Heart right ventricle (tissue), 16 donors: Measurements from ENCODE around the gene RHBG. TPM values are rescaled to one million over a fixed set of nuclear protein-coding genes. Genes with fewer than 3 reads are reported as not detected.

Experiments used
- ATAC-seq, 8 donors: fragments of 200-7000 bp; cut with Tn5 transposase; one replicate each; pipeline ENCODE4 v1.9.1; 2020; ENCODE audit warnings: mild to moderate bottlenecking in 8 of 8, moderate library complexity in 8 of 8, moderate number of reproducible peaks in 1 of 8
- DNase-seq, 2 donors: peaks; one replicate each; pipeline ENCODE4 v3.0.0-alpha.2; 2020
- H3K27ac ChIP-seq, 10 donors: fragments of 200-600 bp; sonication (generic) in 2 of 10; one replicate each; pipeline versions ENCODE4 v1.5.0 to v1.8.0; 2020 to 2022; ENCODE audit warnings: mild to moderate bottlenecking in 3 of 10
- H3K27me3 ChIP-seq, 7 donors: fragments of 200-600 bp; one replicate each; pipeline ENCODE4 v1.8.0; 2021 to 2022; ENCODE audit warnings: mild to moderate bottlenecking in 2 of 7
- H3K36me3 ChIP-seq, 9 donors: fragments of 200-600 bp; sonication (generic) in 1 of 9; one replicate each; pipeline versions ENCODE4 v1.5.0 to v1.8.0; 2020 to 2022; ENCODE audit warnings: mild to moderate bottlenecking in 2 of 9
- H3K4me1 ChIP-seq, 9 donors: fragments of 200-600 bp; sonication (generic) in 1 of 9; one replicate each; pipeline versions ENCODE4 v1.5.0 to v1.8.0; 2020 to 2022; ENCODE audit warnings: mild to moderate bottlenecking in 4 of 9
- H3K4me3 ChIP-seq, 10 donors: fragments of 200-600 bp; sonication (generic) in 2 of 10; one replicate each; pipeline versions ENCODE4 v1.5.0 to v1.8.0; 2020 to 2022; ENCODE audit warnings: mild to moderate bottlenecking in 7 of 10, moderate library complexity in 2 of 10
- H3K9me3 ChIP-seq, 11 donors: fragments of 200-600 bp in 10 of 11; sonication (generic) in 2 of 11; one replicate each; pipeline versions ENCODE4 v1.5.0 to v1.8.0; 2013 to 2022; ENCODE audit warnings: mild to moderate bottlenecking in 2 of 11, control low read depth in 1 of 11, moderate library complexity in 1 of 11
- WGBS, 2 donors: extraction: QIAGEN DNeasy Blood & Tissue Kit; methylation state at CpG; one replicate each; pipeline ENCODE4 v1.1.7; 2013; ENCODE audit warnings: inconsistent platforms in 1 of 2; 5-methylcytosine and 5-hydroxymethylcytosine counted together
- intact Hi-C, 10 donors: fragments of 100-400 bp; cut with DNase I; formaldehyde crosslinking; loops; one replicate each; pipeline versions ENCODE4 v1.11.1 to v1.14.2; 2022
- polyA plus RNA-seq, 2 donors: library from polyadenylated mRNA; stranded (reverse); fragments of 200-250 nt; gene quantifications; one replicate each; pipeline ENCODE4 v1.2.3, GENCODE V29; 2013
- total RNA-seq, 10 donors: library from RNA; stranded (reverse); fragmentation: NEBNext Ultra II Directional in 3 of 10; extraction: Animal tissue kit (Norgen Biotek cat#: 25700) in 3 of 10; gene quantifications; one replicate each; pipeline versions ENCODE4 v1.2.1 to v1.2.4, GENCODE V29; 2021 to 2023
- TF ChIP-seq, protein P1 (sequence below), 9 donors: fragments of 200-600 bp; sonication (generic) in 2 of 9; IDR thresholded peaks; one replicate each; pipeline versions ENCODE4 v1.5.0 to v1.8.0; 2021 to 2022; ENCODE audit warnings: antibody characterized with exemption in 9 of 9, mild to moderate bottlenecking in 5 of 9, moderate library complexity in 1 of 9
- donor health status: Arrhythmogenic right ventricular cardiomyopathy.
- donor health status: ischemic (EF 13 %, LVEDD 7.1; RV severe dilation, severe dysfunction).
- donor health status: healthy with polysubstance abuse.
- donor health status: DM: no; HTN: yes; CAD: no.
- donor health status: DM: no; HTN: no; CAD: no.
- donor health status: ischemic (EF 25% LVEDD 6.9; RV normal size, moderate dysfunction).
- donor health status: ischemic (EF 25% LVEDD 5.7; RV mildly dilated, moderate dysfunction).
- donor health status: healthy.
- donor health status: DM: yes; HTN: yes; CAD: no.
- donor health status: Ischemic cardiomyopathy.
- donor health status: ischemic (EF 35%, LVEDD 5.7; RV mildly dilated, moderate dysfunction).
- donor health status: nonischemic (EF 11% LVEDD 7.7; RV severe dilation, severe dysfunction).
- donor health status: DM: yes; HTN: yes; CAD: no.
- donor health status: PGD.
- donor health status: ischemic (EF 29% LVEDD 5.4; RV normal size, mild dysfunction).
- donor health status: nonischemic (EF 23%, LVEDD 6.1; RV moderate dilation, normal function).

The RHBG gene
- total and polyA plus RNA-seq, 12 donors = not detected

DNA sequence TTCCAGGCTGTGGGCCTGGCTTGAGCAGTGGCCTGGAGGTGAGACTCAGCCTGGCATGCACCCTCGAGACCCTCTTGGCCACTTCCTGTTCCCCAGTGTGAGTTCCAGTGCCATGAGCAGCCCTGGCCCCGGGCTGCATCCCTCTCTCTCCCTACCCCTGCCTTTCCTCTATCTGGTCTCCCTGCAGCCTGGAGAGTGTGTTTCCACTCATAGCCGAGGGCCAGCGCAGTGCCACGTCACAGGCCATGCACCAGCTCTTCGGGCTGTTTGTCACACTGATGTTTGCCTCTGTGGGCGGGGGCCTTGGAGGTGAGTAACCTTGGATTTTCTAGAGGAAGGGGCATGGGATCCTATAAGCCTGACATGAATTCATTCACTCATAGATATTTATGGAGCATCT lies 13.6 kb downstream of the RHBG start:
- no peaks in the 10 kb centered on the region for H3K9me3 ChIP-seq
- ATAC-seq (no peak), DNase-seq (no peak)
- intact Hi-C loops = loop anchor here in 5 of 10 donors (2.0 to 10.0 kb wide), 5 partner anchors 162 to 272 kb away; partner anchors contain the start of gene GPATCH4 (in 3 of the 5)
- peaks cover 0 to 20% (median 18%) of the 10 kb centered on the region in 7 donors for H3K27me3 ChIP-seq
- TF ChIP-seq, protein P1, sequence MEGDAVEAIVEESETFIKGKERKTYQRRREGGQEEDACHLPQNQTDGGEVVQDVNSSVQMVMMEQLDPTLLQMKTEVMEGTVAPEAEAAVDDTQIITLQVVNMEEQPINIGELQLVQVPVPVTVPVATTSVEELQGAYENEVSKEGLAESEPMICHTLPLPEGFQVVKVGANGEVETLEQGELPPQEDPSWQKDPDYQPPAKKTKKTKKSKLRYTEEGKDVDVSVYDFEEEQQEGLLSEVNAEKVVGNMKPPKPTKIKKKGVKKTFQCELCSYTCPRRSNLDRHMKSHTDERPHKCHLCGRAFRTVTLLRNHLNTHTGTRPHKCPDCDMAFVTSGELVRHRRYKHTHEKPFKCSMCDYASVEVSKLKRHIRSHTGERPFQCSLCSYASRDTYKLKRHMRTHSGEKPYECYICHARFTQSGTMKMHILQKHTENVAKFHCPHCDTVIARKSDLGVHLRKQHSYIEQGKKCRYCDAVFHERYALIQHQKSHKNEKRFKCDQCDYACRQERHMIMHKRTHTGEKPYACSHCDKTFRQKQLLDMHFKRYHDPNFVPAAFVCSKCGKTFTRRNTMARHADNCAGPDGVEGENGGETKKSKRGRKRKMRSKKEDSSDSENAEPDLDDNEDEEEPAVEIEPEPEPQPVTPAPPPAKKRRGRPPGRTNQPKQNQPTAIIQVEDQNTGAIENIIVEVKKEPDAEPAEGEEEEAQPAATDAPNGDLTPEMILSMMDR (IDR thresholded peaks at IDR 0.05) = no peak
- no peaks in the 10 kb centered on the region for H3K36me3 ChIP-seq
- no peak overlapping the region for H3K4me3 ChIP-seq
- no peaks in the 10 kb centered on the region for H3K4me1 ChIP-seq
- 61 to 66% methylated on average over 7 of the region's 7 CpGs for WGBS, 2 donors
- no peak overlapping the region for H3K27ac ChIP-seq

DNA sequence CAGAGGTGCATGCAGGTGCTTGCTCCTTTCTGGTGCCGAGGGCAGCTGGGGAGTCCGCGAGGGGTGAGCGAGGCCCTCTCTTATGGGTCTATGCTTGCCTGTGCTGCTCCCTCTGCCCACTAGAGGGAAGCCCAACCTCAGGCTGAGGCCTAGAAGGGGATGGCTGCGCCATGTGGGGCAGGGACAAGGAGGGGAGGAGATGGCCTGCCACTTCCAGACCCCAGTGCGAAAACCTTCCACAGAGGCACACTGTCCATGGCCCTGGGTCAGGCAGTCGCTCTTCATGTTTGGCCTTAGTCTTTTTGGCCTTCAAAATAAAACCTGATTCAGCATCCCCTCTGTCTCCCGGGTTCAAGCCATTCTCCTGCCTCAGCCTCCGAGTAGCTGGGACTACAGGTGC lies 14.0 kb downstream of the RHBG start:
- Histone ChIP-seq H3K27me3 (peaks cover 0 to 24% (median 22%) of the 10 kb centered on the region in 7 donors), H3K27ac (no peak overlapping the region), H3K4me1 (peaks cover 0 to 4% (median 0%) of the 10 kb centered on the region in 9 donors), H3K36me3 (no peaks in the 10 kb centered on the region), H3K9me3 (no peaks in the 10 kb centered on the region), H3K4me3 (no peak overlapping the region)
- DNase-seq (peak; percentile 51 to 55), ATAC-seq (peak; percentile 71 to 93 (median 80))
- 45 to 56% methylated on average over 9 of the region's 9 CpGs for WGBS, 2 donors
- intact Hi-C loops = loop anchor here in 5 of 10 donors (2.0 to 10.0 kb wide), 5 partner anchors 162 to 272 kb away; partner anchors contain the start of gene GPATCH4 (in 3 of the 5)
- TF ChIP-seq, protein P1 (IDR thresholded peaks at IDR 0.05) = peak; percentile 52 to 83 (median 77)

DNA sequence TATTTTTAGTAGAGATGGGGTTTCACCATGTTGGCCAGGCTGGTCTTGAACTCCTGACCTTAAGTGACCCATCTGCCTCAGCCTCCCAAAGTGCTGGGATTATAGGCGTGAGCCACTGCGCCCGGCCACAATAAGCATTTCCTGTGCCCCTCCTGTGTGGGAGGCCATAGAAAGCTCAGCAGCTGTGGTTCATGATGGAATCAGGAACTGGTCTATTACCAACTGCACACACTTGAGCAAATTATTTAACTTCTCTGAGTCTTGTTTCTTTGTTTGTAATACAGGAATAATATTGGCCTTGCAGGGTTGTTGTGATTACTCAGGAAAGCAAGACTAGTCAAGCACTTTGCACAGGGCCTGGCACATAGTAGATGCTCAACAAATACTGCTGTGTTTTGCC lies 15.0 kb downstream of the RHBG start:
- Histone ChIP-seq H3K9me3 (no peaks in the 10 kb centered on the region), H3K4me1 (peaks cover 0 to 9% (median 0%) of the 10 kb centered on the region in 9 donors), H3K27ac (no peak overlapping the region), H3K4me3 (no peak overlapping the region), H3K36me3 (no peaks in the 10 kb centered on the region), H3K27me3 (peaks cover 0 to 34% (median 32%) of the 10 kb centered on the region in 7 donors)
- DNase-seq = no peak
- 66 to 69% methylated on average over 3 of the region's 3 CpGs for WGBS, 2 donors
- intact Hi-C loops = loop anchor here in 5 of 10 donors (2.0 to 10.0 kb wide), 5 partner anchors 61 to 271 kb away; partner anchors contain the start of gene GPATCH4 (in 3 of the 5)
- TF ChIP-seq, protein P1 (IDR thresholded peaks at IDR 0.05) = no peak
- ATAC-seq = no peak

DNA sequence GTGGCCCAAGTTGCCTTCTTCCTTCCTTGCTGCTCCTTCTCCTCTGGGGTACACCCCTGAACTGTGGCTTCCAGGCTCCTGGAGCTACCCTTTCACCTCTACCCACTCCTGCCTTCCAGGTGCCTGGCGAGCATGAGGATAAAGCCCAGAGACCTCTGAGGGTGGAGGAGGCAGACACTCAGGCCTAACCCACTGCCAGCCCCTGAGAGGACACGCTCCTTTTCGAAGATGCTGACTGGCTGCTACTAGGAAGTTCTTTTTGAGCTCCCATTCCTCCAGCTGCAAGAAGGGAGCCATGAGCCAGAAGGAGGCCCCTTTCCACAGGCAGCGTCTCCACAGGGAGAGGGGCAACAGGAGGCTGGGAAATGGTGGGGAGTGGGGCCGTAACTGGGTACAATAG lies 15.6 kb downstream of the RHBG start:
- DNase-seq (no peak), ATAC-seq (no peak)
- TF ChIP-seq, protein P1 (IDR thresholded peaks at IDR 0.05) = no peak
- Histone ChIP-seq H3K9me3 (no peaks in the 10 kb centered on the region), H3K27me3 (peaks cover 0 to 41% (median 38%) of the 10 kb centered on the region in 7 donors), H3K36me3 (no peaks in the 10 kb centered on the region), H3K4me1 (peaks cover 0 to 9% (median 0%) of the 10 kb centered on the region in 9 donors), H3K4me3 (no peak overlapping the region), H3K27ac (no peak overlapping the region)
- intact Hi-C loops = loop anchor here in 9 of 10 donors (1.0 to 10.0 kb wide), 11 partner anchors 48 to 273 kb away; partner anchors contain the start of gene GPATCH4 (in 3 of the 9)
- WGBS, 2 donors = 90 to 93% methylated on average over 5 of the region's 5 CpGs
